ENCODE measurements around the gene MMS19. TPM values are rescaled to one million over a fixed set of nuclear protein-coding genes. Genes with fewer than 3 reads are reported as not detected.

The MMS19 gene
- total RNA-seq, 2 experiments from 2014 or later = 60.6 to 66.3 TPM

DNA sequence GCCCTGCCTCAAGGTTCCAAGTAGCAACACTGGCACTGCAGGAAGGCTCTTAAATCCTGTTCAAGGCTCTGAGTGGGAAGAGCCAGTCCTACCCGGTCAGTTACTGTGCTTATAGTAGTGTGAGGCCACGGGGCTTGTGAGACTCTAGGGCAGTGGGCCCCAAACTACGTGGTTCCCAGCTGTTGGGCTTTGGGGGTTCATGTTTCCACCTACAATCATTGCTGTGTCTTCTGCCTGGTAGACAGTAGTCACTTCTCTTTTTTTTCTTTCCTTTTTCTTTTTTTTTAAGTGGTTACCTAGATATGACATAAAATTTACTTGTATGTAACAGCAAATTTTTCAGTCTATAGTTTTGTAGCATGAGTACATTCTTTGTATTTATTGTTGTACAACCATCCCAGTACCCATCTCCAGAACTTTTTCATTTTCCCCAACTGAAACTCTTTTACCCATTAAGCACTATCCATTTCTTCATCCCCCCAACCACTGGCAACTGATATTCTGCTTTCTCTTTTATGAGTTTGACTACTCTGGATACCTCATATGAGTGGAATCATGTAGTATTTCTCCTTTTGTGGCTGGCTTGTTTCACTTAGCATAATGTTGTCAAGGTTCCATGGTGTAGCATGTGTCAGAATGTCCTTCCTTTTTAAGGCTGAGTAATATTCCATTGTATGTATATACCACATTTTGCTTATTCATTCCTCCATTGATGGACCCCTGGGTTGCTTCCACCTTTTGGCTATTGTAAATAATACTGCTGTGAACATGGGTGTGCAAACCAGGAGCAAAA is 8.2 kb upstream of the MMS19 start:
- no peaks in the 10 kb centered on the region for H3K9me3 Mint-ChIP-seq
- no peak for DNase-seq
- no peaks in the 10 kb centered on the region for H3K36me3 Mint-ChIP-seq (ENCODE audit: low read depth)
- no peak overlapping the region for H3K4me3 Mint-ChIP-seq
- no peak overlapping the region for H3K27ac Mint-ChIP-seq
- ChIA-PET POLR2A (no interaction called here), CTCF (no interaction called here)
- peaks cover 29% of the 10 kb centered on the region for H3K27me3 Mint-ChIP-seq
- no peaks in the 10 kb centered on the region for H3K4me1 Mint-ChIP-seq

DNA sequence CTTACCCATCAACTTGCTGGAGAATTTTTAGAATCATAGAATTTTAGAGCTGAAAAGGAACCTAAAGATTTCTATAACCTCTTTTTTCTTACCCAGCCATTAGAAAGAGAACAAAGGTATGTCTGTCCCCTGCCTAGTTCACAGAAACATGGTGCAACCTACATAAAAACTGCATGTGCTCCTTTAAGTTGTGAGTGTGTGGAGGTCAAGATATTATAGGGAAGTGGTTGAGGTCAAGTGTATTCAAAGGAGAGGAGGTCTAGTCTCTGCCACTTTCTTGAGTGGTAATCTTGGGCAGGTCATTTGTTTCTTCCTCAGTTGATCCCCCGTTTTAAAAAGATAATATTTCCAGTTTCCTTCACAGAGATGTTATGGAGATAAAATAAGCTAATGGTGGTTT is 6.9 kb upstream of the MMS19 start:
- H3K27ac Mint-ChIP-seq = no peak overlapping the region
- H3K9me3 Mint-ChIP-seq = no peaks in the 10 kb centered on the region
- peaks cover 5% of the 10 kb centered on the region for H3K4me1 Mint-ChIP-seq
- DNase-seq = no peak
- CTCF ChIA-PET = interaction anchor here (1.3 kb wide), 1 partner anchor 30 kb away, joined by 3 read pairs; no protein-coding TSS in a partner anchor
- H3K36me3 Mint-ChIP-seq (ENCODE audit: low read depth) = no peaks in the 10 kb centered on the region
- H3K4me3 Mint-ChIP-seq = no peak overlapping the region
- H3K27me3 Mint-ChIP-seq = peaks cover 40% of the 10 kb centered on the region
- POLR2A ChIA-PET = no interaction called here

DNA sequence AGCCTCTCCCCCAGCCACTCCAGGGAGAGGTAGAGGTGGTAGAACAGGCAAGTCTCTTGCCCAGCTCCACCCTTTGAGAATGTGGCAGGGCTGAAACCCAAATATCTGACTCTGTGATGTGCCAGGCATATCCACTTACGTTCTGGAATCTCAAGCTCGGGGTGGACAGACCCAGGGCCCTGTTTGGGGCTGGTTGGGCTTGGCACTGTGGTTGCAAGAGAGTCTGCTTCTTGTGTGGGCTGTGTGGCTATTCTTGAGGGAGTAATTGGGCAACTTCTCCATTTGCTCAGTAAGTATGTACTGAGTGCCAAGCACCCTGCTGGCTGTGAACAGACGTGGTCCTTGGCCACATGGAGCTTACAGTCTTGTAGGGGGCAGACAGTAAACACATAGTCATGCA is 5.2 kb upstream of the MMS19 start:
- Mint-ChIP-seq H3K27me3 (peaks cover 39% of the 10 kb centered on the region), H3K4me1 (peaks cover 6% of the 10 kb centered on the region), H3K4me3 (no peak overlapping the region), H3K36me3 (ENCODE audit: low read depth) (no peaks in the 10 kb centered on the region), H3K9me3 (no peaks in the 10 kb centered on the region), H3K27ac (no peak overlapping the region)
- ChIA-PET POLR2A (no interaction called here), CTCF (no interaction called here)
- no peak for DNase-seq

DNA sequence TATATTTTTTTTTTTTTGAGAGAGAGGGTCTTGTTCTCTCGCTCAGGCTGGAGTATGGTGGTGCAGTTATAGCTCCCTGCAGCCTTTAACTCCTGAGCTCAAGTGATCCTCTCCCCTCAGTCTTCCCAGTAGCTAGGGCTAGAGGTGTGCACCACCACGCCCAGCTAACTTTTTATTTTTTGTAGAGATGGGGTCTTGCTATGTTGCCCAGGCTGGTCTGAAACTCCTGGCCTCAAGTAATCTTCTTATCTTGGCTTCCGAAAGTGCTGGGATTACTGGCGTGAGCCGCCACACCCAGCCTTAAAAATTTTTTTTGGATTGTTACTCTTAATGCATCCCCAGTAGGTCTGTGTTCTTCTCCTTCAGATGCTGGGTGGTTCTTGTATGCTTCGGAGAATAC is 4.7 kb upstream of the MMS19 start:
- ChIA-PET CTCF (no interaction called here), POLR2A (no interaction called here)
- DNase-seq = no peak
- Mint-ChIP-seq H3K4me1 (peaks cover 8% of the 10 kb centered on the region), H3K36me3 (ENCODE audit: low read depth) (peaks cover 2% of the 10 kb centered on the region), H3K9me3 (no peaks in the 10 kb centered on the region), H3K27me3 (peaks cover 37% of the 10 kb centered on the region), H3K4me3 (no peak overlapping the region), H3K27ac (no peak overlapping the region)

DNA sequence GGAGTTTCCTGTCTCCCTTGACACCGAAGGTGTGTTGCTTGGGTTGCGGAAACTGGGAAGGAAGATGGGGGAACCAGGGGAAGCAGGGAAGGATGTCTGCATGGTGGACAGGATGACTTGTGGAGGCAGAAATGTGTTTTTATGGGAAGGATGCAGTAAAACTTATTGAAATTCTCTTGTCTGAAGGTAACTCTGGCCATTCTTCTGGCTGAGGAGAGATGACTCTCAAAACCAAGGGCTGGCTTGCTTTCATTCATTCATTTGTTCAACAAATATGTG is 2.0 kb upstream of the MMS19 start:
- Mint-ChIP-seq H3K36me3 (ENCODE audit: low read depth) (peaks cover 7% of the 10 kb centered on the region), H3K27me3 (peaks cover 34% of the 10 kb centered on the region), H3K4me1 (peaks cover 30% of the 10 kb centered on the region), H3K27ac (no peak overlapping the region), H3K4me3 (peak overlapping the region; percentile 30), H3K9me3 (no peaks in the 10 kb centered on the region)
- CTCF ChIA-PET = interaction anchor here (1.1 to 2.2 kb wide), 3 partner anchors 34 to 87 kb away, joined by 3 to 6 read pairs (median 3); no protein-coding TSS in a partner anchor
- POLR2A ChIA-PET = no interaction called here
- DNase-seq = no peak

DNA sequence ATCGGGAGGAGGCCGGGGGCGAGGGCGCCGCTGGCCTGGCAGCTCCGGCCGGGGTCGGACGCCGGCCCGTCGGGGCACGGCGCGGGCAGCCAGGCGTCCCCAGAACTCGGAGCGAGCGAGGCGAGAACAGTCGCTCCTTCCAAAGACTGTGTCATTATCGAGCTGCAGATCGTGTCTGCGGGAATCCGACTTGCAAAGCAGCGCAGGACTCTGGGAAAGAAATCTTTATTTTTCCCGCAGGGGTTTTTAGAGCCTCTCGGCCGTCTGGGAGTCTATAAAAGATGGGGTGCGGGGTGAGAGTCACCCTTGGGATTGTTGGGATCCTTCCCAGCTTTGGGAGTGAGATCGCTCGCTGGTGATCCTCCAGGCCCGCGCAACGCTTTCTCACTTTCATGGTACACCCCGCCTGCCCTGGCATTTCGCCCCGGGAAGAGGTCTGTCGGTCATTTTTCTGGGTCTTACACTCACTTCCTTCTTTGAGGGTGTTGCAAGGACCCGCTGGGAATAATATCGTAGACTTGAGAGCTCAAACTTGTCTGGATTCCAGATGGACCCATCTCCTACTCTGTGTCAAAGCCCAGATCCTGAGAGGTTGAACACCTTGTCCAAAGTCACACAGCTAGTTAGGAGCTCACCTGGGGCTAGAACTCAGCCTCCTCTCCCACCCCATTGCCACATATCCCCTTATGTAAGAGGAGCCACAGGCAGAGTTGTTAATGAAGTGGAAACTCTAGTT is 1.5 kb upstream of the MMS19 start:
- Mint-ChIP-seq H3K27me3 (peaks cover 34% of the 10 kb centered on the region), H3K27ac (no peak overlapping the region), H3K36me3 (ENCODE audit: low read depth) (peaks cover 7% of the 10 kb centered on the region), H3K4me1 (peaks cover 36% of the 10 kb centered on the region), H3K9me3 (no peaks in the 10 kb centered on the region), H3K4me3 (peak overlapping the region; percentile 53)
- ChIA-PET CTCF (interaction anchor here (1.1 to 2.2 kb wide), 3 partner anchors 55 to 99 kb away, joined by 3 to 6 read pairs (median 3); partner anchors contain the start of gene RRP12), POLR2A (interaction anchor here (0.7 to 1.5 kb wide), 3 partner anchors 8 to 99 kb away, joined by 3 to 5 read pairs (median 3); partner anchors contain the start of gene RRP12)
- DNase-seq = no peak

DNA sequence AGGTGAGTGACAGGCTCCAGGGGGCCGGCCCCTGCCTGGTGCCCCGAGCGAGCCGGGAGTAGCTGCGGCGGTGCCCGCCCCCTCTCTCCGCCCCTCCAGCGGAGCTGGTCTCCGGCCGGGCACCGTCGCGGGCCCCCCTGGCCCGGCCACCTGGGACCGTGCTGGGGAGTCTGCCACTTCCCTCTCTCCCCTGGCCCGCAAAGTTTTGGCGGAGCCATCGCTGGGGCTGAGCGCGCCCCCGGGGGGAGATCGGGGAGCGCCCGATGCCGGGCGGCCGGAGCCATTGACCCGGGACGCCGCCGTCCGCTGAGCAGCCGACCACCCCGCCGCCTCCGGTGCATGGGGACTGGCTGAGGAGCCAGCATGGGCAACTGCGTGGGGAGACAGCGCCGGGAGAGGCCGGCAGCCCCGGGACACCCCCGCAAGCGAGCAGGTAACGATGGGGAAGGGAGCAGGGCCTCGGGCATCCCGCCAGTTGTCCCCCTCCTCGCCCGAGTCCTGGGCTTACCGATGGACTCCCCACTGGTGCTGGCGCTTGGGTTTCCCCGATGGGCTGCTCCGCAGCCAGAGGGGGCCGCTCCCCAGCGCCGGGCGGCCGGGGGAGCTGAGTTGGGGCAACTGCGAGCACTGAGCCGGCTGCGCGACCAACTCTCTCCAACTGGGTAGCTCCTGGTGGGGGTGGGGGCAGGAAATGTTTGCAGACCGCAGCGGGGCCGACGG is 779 bp upstream of the MMS19 start, which contains the start of gene UBTD1:
TSS of gene UBTD1 (plus strand) at position 84 of the 720 bp plus-strand sequence. CDS start at position 364, 280 bp downstream.
- peaks cover 43% of the 10 kb centered on the region for H3K4me1 Mint-ChIP-seq
- H3K9me3 Mint-ChIP-seq = no peaks in the 10 kb centered on the region
- peaks cover 13% of the 10 kb centered on the region for H3K36me3 Mint-ChIP-seq (ENCODE audit: low read depth)
- ChIA-PET CTCF (interaction anchor here (1.1 to 2.2 kb wide), 3 partner anchors 56 to 98 kb away, joined by 3 to 6 read pairs (median 3); partner anchors contain the start of gene RRP12), POLR2A (interaction anchor here (0.7 to 1.5 kb wide), 5 partner anchors 9 to 98 kb away, joined by 3 to 5 read pairs (median 3); partner anchors contain the start of gene RRP12)
- peak; percentile 35 for DNase-seq
- H3K27me3 Mint-ChIP-seq = peaks cover 34% of the 10 kb centered on the region
- H3K4me3 Mint-ChIP-seq = peak within 1 kb of the TSS; percentile 95
- H3K27ac Mint-ChIP-seq = peak within 1 kb of the TSS; percentile 98

DNA sequence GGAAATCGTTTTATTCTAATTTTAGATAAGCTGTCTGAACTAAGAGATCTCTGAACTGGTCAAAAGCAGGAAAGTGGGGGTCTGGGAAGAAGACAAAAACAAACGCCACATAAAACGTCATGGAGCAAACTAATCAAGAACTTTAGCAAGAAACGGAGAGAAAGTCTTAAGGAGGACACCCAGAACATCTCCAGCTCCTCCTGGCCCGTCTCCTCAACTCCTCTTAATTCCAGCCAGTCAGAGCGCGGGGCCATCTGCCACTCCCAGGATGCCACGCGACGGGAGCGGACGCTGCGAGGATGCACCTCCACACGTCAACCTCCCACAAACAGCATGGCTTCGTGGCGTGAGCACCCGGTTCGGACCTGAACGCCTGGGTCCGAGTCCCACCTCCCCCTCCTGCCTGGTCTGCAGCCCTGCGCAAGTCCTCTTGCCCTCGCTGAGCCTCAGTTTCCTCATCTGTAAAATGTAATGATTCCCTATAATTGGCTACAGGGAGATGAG is 598 bp downstream of the MMS19 start:
- H3K4me3 Mint-ChIP-seq = peak overlapping the region; percentile 95
- H3K27me3 Mint-ChIP-seq = peaks cover 28% of the 10 kb centered on the region
- DNase-seq = peak; percentile 82
- peaks cover 19% of the 10 kb centered on the region for H3K36me3 Mint-ChIP-seq (ENCODE audit: low read depth)
- H3K4me1 Mint-ChIP-seq = peaks cover 45% of the 10 kb centered on the region
- no peaks in the 10 kb centered on the region for H3K9me3 Mint-ChIP-seq
- POLR2A ChIA-PET = interaction anchor here (0.6 to 1.1 kb wide), 4 partner anchors 20 to 96 kb away, joined by 3 to 6 read pairs (median 3); partner anchors contain the start of gene RRP12
- CTCF ChIA-PET = interaction anchor here (0.6 to 0.7 kb wide), 2 partner anchors 74 to 83 kb away, joined by 3 read pairs; no protein-coding TSS in a partner anchor
- H3K27ac Mint-ChIP-seq = peak overlapping the region; percentile 98

DNA sequence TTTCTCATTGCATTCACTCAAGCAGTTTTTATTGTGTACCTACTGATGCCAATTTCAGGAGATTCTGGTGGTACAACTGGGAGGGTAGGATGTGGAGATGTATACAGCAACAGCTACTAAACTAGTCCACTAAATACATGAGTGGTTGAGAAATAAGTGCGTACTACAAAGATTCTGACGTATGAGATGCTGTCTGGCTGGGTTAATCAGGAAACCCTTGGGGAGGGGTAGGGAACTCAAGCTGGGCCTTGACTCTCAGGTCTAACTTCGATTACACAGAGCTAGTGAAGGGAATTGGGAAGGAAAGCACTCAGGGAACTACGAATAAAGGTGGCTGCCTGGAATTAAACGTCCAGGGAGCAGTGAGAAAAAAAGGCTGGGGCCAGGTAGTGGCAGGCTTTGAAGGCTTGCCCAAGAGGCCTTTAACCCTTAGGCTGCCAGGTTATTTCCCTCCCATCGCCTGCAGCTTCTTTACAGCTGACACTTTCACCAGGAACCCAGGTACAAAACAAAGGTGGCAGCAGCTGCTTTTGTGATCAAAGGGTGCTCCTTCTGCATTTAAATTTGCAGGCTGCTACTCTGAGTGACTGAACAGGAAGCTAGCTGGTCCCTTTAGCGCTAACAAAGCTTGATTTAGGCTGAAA is 3.2 kb downstream of the MMS19 start:
- POLR2A ChIA-PET = interaction anchor here (1.0 to 1.5 kb wide), 2 partner anchors 28 kb away, joined by 3 read pairs; no protein-coding TSS in a partner anchor
- Mint-ChIP-seq H3K36me3 (ENCODE audit: low read depth) (peaks cover 20% of the 10 kb centered on the region), H3K4me3 (peak overlapping the region; percentile 36), H3K27me3 (peaks cover 5% of the 10 kb centered on the region), H3K9me3 (no peaks in the 10 kb centered on the region), H3K27ac (peak overlapping the region; percentile 14), H3K4me1 (peaks cover 46% of the 10 kb centered on the region)
- no peak for DNase-seq
- CTCF ChIA-PET = interaction anchor here (0.6 to 0.9 kb wide), 2 partner anchors 57 to 106 kb away, joined by 3 read pairs; no protein-coding TSS in a partner anchor

DNA sequence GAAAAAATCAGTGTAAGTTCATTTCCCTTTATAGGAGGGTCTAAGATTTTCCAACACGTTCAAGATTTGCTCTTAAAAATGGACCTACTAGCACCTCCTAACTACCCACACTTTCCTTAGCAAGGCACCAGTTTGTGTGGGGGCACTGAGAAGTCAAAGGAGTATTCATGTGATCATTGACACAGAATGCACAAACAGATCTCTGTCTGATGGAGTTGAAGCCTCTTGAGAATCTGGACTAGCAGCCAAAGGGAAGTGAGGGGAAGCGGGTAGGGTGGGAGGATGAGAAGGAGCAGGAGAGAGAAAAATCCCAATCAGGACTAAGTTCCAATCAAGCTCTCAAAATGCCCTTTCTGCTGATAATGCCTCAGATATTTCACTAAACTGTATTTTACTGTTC is 4.1 kb downstream of the MMS19 start:
- ChIA-PET POLR2A (interaction anchor here (1.5 kb wide), 1 partner anchor 29 kb away, joined by 3 read pairs; no protein-coding TSS in a partner anchor), CTCF (no interaction called here)
- Mint-ChIP-seq H3K4me3 (no peak overlapping the region), H3K27ac (no peak overlapping the region), H3K9me3 (no peaks in the 10 kb centered on the region), H3K36me3 (ENCODE audit: low read depth) (peaks cover 20% of the 10 kb centered on the region), H3K27me3 (no peaks in the 10 kb centered on the region), H3K4me1 (peaks cover 47% of the 10 kb centered on the region)
- DNase-seq = no peak

DNA sequence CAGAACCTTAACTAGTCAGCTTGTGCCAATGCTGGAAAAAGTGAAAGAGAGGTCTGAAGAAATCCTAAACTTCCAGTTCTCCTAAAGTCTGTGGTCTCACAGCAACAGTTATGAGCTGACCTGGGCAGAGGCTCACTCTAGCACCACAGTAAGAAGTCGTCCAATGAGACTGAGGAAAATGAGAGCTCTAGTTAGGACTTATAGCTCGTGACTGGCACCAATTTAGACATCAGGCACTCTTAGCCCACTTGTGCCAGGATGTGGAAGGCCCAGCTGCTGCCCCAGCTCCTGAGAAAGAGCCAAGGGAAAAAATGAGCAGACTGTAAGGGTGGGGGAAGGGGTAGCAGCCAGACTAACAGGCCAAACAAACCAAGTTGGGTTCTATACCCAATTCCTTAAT is 7.6 kb downstream of the MMS19 start:
- no peak for DNase-seq
- ChIA-PET POLR2A (interaction anchor here (1.1 kb wide), 1 partner anchor 171 kb away, joined by 3 read pairs; the partner anchor contains the start of gene FRAT1), CTCF (interaction anchor here (1.0 kb wide), 2 partner anchors 27 to 90 kb away, joined by 3 read pairs; no protein-coding TSS in a partner anchor)
- Mint-ChIP-seq H3K36me3 (ENCODE audit: low read depth) (peaks cover 18% of the 10 kb centered on the region), H3K4me1 (peaks cover 31% of the 10 kb centered on the region), H3K4me3 (no peak overlapping the region), H3K27me3 (no peaks in the 10 kb centered on the region), H3K9me3 (no peaks in the 10 kb centered on the region), H3K27ac (no peak overlapping the region)
